Central memory CD4-positive, alpha-beta T cell (primary cell): ENCODE measurements around the gene SMIM22.

Experiments used
- DNase-seq: peaks from one replicate; pipeline ENCODE4 v3.0.0; 2022

Gene SMIM22

GRCh38 chr16:4797805-4798252 lies 2.7 kb downstream of the SMIM22 start:
- no peak for DNase-seq

GRCh38 chr16:4798456-4798855 lies 3.3 kb downstream of the SMIM22 start:
- DNase-seq, result no peak

GRCh38 chr16:4799171-4799855 lies 4.1 kb downstream of the SMIM22 start:
- DNase-seq, result no peak

- DNase-seq, result no peak
Observed at GRCh38 chr16:4800290-4801041, 5.3 kb downstream of the SMIM22 start.

- DNase-seq, result no peak
Observed at GRCh38 chr16:4801051-4801961, 6.1 kb downstream of the SMIM22 start.

- peak; percentile 89 for DNase-seq
Observed at GRCh38 chr16:4801962-4802658, 6.9 kb downstream of the SMIM22 start, which contains the start of gene ROGDI. TSS of gene ROGDI (minus strand) at chr16:4802633. CDS start at chr16:4802571, 62 bp downstream.

- DNase-seq, result peak; percentile 87
Observed at GRCh38 chr16:4802659-4803287, 7.6 kb downstream of the SMIM22 start.

GRCh38 chr16:4803401-4803844 lies 8.3 kb downstream of the SMIM22 start:
- no peak for DNase-seq

- no peak for DNase-seq
Observed at GRCh38 chr16:4803898-4804762, 9.0 kb downstream of the SMIM22 start.

GRCh38 chr16:4805231-4805630 lies 10.1 kb downstream of the SMIM22 start:
- no peak for DNase-seq

GRCh38 chr16:4806280-4806679 lies 11.1 kb downstream of the SMIM22 start:
- DNase-seq, result no peak

- no peak for DNase-seq
Observed at GRCh38 chr16:4811242-4811641, 16.1 kb downstream of the SMIM22 start.

GRCh38 chr16:4811773-4812172 lies 16.6 kb downstream of the SMIM22 start:
- DNase-seq, result no peak

- DNase-seq, result no peak
Observed at GRCh38 chr16:4813251-4814003, 18.3 kb downstream of the SMIM22 start.

- DNase-seq, result no peak
Observed at GRCh38 chr16:4814046-4814445, 18.9 kb downstream of the SMIM22 start.

- no peak for DNase-seq
Observed at GRCh38 chr16:4814542-4815173, 19.5 kb downstream of the SMIM22 start.

GRCh38 chr16:4820652-4821051 lies 25.5 kb downstream of the SMIM22 start:
- no peak for DNase-seq

- DNase-seq, result no peak
Observed at GRCh38 chr16:4825196-4825595, 30.0 kb downstream of the SMIM22 start.

- no peak for DNase-seq
Observed at GRCh38 chr16:4826526-4826925, 31.4 kb downstream of the SMIM22 start.

- DNase-seq, result no peak
Observed at GRCh38 chr16:4826980-4827379, 31.8 kb downstream of the SMIM22 start.
